Fibroblast of gingiva (primary cell): ENCODE data around the gene ARL14.

Experiments
- DNase-seq: peaks from one replicate; pipeline ENCODE4 v3.0.0-alpha.2; 2011; ENCODE audit warnings: low read depth

ARL14 gene

DNA sequence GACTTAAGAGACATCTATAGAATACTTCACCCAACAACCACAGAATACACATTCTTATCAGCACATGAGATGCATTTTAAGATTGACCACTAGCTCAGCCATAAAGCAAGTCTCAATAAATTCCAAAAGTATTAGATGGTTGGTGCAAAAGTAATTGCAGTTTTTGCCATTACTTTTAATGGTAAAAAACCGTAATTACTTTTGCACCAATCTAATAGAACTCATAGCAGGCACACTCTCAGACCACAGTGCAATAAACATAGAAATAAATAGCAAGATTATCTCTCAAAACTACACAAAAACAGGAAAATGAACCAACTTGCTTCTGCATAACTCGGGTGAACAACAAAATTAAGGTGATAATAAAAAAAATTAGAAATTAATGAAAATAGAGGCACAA is 45.4 kb downstream of the ARL14 start:
- no peak for DNase-seq

DNA sequence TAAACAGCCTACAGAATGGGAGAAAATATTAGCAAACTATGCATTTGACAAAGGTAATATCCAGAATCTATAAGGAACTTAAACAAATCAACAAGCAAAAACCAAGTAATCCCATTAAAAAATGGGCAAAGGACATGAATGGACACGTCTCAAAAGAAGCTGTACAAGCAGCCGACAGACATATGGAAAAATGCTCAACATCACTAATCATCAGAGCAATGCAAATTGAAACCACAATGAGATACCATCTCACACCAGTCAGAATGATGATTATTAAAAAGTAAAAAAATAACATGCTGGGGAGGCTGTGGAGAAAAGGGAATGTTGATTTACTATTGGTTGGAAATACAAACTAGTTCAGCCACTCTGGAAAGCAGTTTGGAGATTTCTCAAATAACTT is 48.4 kb downstream of the ARL14 start:
- no peak for DNase-seq
